Renal cortical epithelial cell (primary cell): ENCODE measurements around the gene PCBP3. TPM values are rescaled to one million over a fixed set of nuclear protein-coding genes. Genes with fewer than 3 reads are reported as not detected.
"Not testable (repeated sequence)": the region's sequence is repeated elsewhere in the genome, so short reads cannot be mapped to it uniquely, and the experiment has no call there.

ENCODE experiments used
- DNase-seq: peaks from one replicate; pipeline ENCODE4 v3.0.0-alpha.2; 2011; ENCODE audit warnings: low read depth
- total RNA-seq: library from RNA; depleted of rRNA; stranded (reverse); fragments of >200 nt; gene quantifications from 2 replicates; pipeline ENCODE4 v1.2.3, GENCODE V29; 2014

Gene PCBP3
- total RNA-seq: 0.15 TPM in 1 of 2 replicates, not detected in the other

GRCh38 chr21:45643021-45643980 lies at the start of gene PCBP3:
Gene PCBP3 (plus strand): TSS chr21:45643725. CDS start chr21:45850086, 206,361 bp downstream.
- peak; percentile 40 for DNase-seq

GRCh38 chr21:45594721-45595489 lies 48.6 kb upstream of the PCBP3 start:
- no peak for DNase-seq

- DNase-seq: no peak
Measured at GRCh38 chr21:45595574-45596295, 47.8 kb upstream of the PCBP3 start.

GRCh38 chr21:45596704-45597318 lies 46.7 kb upstream of the PCBP3 start:
- DNase-seq: peak; percentile 13

GRCh38 chr21:45598109-45598508 lies 45.4 kb upstream of the PCBP3 start:
- no peak for DNase-seq

GRCh38 chr21:45598666-45599065 lies 44.9 kb upstream of the PCBP3 start:
- DNase-seq: no peak

- no peak for DNase-seq
Measured at GRCh38 chr21:45599146-45599581, 44.4 kb upstream of the PCBP3 start.

GRCh38 chr21:45600248-45600647 lies 43.3 kb upstream of the PCBP3 start:
- DNase-seq: no peak

GRCh38 chr21:45601551-45601950 lies 42.0 kb upstream of the PCBP3 start:
- no peak for DNase-seq

GRCh38 chr21:45602106-45602505 lies 41.4 kb upstream of the PCBP3 start:
- DNase-seq: no peak

- DNase-seq: no peak
Measured at GRCh38 chr21:45603481-45603880, 40.0 kb upstream of the PCBP3 start.

- DNase-seq: not testable (repeated sequence)
Measured at GRCh38 chr21:45604681-45605080, 38.8 kb upstream of the PCBP3 start.

GRCh38 chr21:45607021-45607908 lies 36.3 kb upstream of the PCBP3 start:
- DNase-seq: peak; percentile 13

- no peak for DNase-seq
Measured at GRCh38 chr21:45607909-45608295, 35.6 kb upstream of the PCBP3 start.

- DNase-seq: not testable (repeated sequence)
Measured at GRCh38 chr21:45608747-45609470, 34.6 kb upstream of the PCBP3 start.

GRCh38 chr21:45609616-45610015 lies 33.9 kb upstream of the PCBP3 start:
- not testable (repeated sequence) for DNase-seq

- no peak for DNase-seq
Measured at GRCh38 chr21:45611296-45611695, 32.2 kb upstream of the PCBP3 start.

- DNase-seq: peak; percentile 9
Measured at GRCh38 chr21:45611939-45612664, 31.4 kb upstream of the PCBP3 start.

- not testable (repeated sequence) for DNase-seq
Measured at GRCh38 chr21:45612665-45613019, 30.9 kb upstream of the PCBP3 start.
